Activated T-cell treated with anti-CD3 and anti-CD28 coated beads, Interleukin-2, amount 50 U/mL, for 48 hours (primary cell): ENCODE measurements around the gene LIMS2.
A peak's percentile ranks its signal among the peaks of the same experiment; 100 is the strongest.

Experiments
- DNase-seq, 2 experiments: peaks; one replicate each; pipeline ENCODE4 v3.0.0-alpha.2; 2020

The LIMS2 gene

DNA sequence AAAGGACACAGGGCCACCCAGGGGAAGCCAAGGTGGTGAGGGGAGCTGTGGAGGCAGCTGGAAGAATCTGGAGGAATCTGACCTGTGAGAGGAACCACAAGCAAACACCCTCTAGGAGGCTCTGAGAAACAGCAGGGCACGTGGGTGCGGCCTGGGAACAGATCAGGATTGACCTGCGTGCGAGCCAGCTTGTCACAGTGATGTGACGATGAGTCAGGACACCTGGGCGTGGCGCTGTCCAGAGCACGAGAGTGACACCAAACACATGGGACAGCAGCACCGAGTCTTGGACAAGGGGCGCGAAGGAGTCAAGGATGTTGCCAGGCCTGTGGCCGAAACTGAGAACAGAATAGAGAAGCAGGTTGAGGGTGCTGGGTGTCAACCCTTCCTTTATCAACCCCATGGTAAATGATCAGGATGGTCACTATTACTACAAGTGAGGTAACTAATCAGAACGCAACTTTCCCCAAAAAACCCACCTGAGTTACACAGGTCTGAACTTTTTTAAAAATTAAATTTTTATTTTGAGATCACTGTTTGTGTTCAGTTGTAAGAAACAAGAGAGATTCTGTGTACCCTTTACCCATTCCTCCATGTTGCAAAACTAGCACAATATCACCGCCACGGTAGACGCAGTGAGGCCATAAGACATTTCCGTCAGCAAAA, 25.3 kb upstream of the LIMS2 start:
- peak; percentile 45 to 49 for DNase-seq

DNA sequence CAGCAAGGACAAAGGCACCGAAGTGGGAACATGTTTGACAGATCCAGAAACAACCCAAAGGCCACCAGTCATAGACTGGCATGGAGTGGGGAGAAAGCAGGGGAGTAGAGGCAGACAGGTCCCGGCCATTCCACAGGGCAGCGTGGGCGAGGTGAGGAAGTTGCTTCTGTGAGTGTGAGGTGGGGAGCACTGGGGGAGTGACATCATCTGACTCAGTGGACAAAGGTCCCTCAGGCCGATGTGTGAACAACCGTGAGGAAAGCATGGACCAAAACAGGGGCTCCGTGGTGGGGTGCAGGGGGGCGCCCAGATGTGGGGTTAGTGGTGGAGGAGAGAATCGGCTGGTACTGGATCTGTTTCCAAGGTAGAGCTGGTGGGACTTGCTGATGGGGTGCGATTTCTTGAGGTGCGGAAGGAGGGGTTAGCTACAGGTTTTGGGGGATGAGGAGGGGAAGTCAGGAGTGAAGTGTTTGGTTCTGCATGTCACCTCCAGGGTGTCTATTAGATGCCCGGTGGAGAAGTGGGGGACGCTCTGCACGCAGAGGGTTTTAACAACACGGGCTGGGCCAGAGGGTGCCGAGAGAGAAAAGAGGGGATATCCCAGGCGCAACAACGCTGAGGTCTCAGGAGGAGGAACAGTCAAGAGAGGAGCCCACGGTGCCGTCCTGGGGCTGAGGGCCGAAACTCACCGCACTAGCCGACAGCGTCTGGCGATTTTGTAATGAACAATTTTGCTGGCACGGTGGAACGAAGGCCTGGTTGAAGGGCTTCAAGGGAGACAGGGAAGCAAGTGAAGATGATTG, 23.4 kb upstream of the LIMS2 start:
- no peak for DNase-seq

DNA sequence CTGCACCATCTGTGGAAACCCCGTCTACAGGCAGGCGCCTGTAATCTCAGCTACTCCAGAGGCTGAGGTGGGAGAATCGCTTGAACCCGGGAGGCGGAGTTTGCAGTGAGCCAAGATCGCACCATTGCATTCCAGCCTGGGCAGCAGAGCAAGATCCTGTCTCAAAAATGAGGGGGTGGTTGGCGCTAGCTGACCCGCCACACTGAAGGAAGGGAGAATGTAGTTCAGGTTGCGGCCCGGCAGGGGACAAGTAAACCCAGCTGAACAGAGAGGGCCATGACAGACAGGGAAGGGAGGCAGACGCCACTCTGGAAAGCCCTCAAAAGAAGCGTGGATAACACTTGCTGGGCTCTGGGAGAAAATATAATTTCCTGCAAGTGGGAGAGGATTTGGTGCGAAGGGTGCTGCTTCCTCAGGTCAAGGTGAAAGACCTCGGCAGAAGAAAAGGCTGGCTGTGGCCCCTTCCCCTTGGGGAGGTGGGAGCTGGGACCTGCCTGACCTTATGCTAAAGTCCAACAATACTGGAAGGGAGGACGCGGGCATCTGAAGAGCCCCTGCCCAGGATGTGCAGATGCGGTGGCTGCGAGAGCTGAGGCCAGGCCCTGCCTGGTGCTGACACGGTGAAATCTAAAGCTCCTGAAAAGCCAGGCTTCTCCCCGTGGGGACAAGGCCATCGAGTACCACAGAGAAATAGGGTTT, 22.3 kb upstream of the LIMS2 start:
- no peak for DNase-seq

DNA sequence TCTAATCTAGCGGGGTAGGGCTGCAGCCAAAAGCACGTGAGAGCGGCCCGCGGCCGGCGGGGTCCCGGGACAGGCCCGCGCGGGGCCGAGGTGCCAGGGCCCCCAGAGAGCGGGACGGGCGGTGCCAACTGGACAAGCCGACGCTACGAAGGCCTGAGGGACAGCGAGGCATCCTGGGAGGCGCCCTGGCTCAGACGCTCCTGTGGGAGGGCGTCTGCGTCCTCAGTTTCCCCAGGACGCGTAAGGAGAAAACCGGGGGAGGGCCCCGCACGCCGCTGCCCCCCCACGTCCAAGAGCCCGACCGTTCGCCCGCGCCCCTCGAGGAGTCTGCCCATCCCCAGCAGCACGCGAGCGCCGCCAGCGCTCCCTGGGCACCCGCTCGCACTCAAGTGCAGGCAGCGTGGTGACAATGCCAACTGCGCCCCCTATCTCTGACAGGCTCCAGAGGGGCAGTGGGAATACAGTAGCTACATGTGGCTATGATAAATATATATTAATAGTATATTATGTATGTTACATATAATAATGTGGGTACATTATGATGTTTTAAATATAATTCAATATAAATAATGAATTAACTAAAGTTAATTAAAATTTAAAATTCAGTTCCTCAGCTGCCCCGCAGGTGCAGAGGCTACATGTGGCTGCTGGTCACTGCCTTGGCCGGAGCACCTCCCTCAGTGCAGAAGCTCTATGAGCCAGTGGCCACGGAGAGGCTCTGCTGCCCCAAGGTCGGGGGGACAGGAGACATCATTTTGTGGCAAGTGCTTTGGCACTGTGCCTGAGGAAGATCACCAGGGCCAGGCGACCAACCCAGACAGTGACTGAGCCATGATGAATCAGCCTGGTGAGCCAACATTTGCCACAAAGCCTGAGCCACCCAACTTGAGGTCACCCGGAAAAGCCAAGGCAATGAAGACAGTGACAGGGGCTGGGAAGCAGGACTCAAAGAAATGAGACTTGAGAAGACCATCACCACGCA, 20.5 kb upstream of the LIMS2 start:
- DNase-seq: peak in 1 of 2 experiments; percentile 32

DNA sequence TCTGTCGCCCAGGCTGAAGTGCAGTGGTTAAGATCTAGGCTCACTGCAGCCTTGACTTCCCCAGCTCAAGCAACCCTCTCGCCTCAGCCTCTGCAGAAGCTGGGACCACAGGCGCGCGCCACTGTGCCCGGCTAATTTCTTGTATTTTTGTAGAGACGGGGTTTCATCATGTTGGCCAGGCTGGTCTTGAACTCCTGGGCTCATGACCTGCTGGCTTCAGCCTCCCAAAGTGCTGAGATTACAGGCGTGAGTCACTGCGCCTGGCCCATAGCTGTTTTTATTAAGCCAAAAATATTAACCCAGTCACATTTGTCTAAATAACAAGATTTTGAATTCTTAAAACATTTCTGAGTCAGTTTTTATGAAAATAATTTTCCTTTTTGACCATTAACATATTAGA, 19.7 kb upstream of the LIMS2 start:
- no peak for DNase-seq

DNA sequence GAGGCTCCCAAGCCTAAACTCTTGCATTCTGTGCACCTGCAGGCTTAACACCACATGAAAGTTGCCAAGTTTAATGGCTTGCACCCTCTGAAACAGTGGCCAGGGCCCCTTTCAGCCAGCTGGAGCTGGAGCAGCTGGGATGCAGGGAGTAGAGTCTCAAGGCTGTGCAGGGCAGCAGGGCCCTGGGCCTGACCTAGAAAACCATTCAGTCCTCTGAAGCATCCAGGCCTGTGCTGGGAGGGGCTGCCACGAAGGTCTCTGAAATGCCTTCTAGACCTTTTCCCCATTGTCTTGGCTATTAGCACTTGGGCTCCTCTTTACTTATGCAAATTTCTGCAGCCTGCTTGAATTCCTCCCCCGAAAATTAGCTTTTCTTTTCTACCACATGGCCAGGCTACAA, 15.4 kb upstream of the LIMS2 start:
- no peak for DNase-seq

DNA sequence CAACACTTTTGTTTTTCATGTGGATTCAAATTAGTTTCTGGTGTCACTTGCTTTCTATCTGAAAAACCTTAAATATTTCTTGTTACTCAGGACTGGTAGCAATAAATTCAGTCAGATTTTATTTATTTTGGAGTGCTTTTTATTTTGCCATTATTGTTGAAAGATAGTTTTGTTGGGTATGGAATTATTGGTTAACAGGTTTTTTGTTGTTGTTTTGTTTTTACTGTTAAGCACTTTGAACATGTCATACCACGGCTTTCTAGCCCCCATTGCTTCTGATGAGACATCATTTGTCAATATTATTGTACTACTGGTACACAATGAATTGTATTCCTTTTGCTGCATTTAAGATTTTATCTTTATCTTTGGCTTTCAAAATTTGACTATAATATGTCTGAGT, 13.1 kb upstream of the LIMS2 start:
- no peak for DNase-seq

DNA sequence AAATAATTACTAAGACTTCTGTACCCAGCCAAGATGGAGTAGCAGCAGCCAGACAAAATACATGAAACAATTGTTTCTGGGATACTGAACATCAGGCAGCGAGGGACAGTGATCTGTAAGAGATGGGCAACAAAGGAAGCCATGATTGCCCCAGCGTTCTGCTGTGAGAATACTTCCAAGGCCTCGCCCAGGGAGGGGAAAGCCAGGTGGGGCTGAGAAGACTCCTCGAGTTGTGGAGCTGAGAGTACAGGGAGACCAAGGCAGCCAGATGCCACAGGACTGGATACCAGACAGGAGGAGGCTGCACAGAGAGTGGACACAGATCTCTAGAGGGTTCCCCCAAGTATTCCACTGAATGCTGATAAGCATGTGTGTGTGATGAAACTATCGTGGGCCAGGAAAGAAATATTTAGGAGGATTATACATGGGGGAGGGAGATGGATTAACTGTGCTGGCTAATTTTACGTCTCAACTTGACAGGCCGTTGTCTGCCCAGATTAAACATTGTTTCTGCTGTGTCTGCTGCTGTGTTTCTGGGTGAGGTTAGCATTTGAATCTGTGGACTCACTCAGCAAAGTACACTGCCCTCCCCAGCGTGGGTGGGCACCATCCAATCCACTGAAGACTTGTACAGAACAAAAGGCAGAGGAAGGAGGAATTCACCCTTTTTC, 10.2 kb upstream of the LIMS2 start:
- no peak for DNase-seq

DNA sequence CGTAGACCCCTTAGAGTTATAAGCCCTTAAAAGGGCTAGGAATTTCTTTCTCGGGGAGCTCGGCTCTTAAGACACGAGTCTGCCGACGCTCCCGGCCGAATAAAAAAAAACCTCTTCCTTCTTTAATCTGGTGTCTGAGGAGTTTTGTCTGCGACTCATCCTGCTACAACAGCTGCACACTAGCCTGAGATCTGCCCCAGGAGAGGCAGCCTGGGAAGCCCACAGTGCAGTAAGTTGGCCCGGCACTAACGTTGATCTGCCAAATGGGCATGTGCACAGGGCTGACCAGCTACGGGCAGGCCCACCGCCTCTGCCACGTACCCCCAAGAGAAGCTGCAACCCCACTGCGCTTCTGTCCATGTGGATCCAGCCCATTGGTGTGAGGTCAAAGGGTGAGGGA, 8.4 kb upstream of the LIMS2 start:
- no peak for DNase-seq

DNA sequence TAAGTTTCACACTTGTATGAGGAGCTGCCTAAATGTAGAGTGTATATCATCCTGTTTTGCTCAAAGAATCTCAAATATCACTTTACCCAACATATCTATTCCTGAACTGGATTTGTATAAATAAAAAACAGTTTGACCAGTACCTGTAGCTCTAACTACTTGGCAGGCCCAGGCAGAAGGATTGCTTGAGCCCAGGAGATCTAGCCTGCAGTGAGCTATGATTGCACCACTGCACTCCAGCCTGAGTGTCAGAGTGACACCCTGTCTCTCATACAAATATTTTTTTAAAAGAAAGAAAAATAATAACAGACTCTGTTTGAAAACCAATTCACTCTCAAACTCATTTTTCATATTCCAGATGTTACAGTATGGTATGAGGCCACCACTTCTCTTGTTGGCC, 7.7 kb upstream of the LIMS2 start:
- no peak for DNase-seq

DNA sequence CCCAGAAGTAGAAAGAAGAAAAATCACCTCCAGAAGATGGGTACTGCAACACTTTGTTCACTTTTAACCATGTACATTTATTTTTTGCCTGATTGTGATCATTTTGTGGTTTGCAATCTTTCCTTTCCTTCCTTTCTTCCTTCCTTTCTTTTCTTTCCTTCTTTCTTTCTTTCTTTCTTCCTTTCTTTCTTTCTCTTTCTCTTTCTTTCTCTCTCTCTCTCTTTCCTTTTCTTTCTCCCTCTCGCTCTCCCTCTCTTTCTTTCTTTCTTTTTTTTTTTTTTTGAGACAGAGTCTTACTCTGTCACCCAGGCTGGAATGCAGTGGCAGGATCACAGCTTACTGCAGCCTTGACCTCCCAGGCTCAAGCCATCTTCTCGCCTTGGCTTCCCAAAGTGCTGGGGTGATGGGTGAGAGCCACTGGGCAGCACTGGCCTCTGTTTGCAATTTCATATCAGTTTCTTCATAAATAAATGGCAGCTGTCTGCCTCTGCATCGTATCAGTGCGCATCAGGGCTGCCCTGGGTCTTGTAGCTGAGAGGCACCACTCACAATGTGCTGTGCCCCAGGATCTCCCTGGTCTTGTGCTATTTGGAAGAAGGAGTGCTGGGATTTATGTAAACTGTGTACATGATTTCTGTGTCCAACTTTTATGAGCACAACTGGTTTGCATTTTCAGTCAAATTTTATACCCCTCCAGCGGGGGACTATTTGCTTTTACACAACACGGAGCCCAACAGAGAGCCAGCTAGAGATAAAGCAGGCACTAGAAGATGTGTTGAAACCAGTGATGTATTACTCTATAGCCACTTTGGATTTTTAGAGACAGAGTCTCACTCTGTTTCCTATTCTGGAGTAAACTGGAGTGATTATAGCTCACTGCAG, 6.9 kb upstream of the LIMS2 start:
- no peak for DNase-seq

DNA sequence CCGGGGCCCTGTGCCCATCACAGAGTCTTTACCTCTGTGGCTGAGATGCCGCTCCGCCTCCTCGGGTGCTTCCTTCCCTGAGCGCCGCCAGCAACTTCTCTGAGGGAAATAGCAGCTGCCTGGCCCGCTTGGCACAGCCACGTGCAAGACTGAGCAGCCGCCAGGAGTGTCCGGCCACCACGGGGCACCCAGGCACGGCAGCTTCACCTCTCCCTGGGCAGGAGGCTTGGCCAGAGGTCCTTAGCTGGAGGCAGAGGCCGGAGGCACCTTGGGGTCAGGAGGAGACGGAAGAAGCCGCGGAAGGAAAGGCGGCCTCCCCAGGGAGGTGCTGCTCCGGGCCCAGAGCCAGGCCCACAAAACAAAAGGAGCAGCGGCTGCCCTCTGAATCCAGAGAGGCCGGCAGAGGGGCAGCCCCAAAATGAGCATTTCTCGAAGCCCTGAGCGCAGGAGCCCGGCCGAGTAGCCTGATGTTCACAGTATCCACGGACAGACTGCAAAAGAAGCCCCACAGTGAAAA, 6.0 kb upstream of the LIMS2 start:
- peak in 1 of 2 experiments; percentile 16 for DNase-seq

DNA sequence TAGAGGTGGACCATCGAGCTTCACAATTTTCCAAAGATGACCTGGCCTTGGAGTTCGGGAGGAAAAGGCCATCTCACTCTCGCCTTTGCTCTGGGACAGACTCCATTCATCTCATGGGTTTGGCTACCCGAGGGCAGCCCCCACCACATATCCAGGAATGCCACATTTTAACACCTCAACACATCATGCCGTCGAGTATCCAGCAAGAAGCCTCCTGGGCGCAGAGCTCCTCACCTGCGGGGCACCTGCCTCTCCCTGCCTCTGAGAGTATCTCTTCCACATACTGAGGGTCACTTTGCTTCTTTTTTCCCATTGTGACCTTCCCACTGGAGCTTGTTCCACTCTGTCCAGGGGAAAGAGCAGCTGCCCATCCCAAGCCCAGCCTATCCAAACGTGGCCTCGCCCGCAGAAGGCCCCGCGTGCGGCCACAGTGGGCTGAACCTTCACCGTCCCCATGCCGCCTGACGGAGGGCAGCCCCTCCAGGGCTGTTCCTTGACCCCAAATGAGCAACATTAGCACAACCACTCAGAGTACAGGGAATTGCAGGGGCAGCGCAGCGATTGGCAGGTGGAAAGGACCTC, 5.5 kb upstream of the LIMS2 start:
- DNase-seq: no peak

DNA sequence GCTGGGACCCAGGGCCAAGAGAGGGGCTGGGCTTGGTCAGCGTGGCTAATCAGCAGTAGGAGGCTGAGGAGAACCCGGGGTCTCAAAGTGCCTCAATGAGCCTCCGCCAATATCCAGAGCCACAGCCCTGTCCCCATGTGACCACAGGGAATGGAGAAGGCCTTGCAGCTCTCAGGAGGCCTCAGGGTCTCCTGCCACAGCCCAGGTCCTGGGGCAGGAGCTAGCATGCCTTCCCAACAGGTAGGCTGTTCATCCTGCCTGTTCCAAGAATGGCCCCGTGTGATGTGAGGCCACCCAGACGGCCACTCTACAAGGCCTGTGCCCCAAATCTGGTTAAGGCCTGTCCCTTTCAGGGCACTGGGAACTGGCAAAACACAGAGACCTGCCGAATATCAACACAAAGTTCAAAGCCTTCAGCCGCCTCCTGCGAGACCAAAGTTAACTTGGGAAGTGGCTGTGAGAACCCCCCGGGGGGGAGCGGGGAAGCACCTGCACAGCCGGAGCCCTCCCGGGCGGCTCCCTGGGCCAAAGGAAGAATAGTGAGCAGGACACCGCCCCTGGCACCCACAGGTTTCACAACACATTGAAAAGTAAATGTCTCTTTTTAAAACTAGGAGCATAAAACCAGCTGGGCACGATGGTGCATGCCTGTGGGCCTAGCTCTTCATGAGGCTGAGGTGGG, 4.5 kb upstream of the LIMS2 start:
- no peak for DNase-seq

DNA sequence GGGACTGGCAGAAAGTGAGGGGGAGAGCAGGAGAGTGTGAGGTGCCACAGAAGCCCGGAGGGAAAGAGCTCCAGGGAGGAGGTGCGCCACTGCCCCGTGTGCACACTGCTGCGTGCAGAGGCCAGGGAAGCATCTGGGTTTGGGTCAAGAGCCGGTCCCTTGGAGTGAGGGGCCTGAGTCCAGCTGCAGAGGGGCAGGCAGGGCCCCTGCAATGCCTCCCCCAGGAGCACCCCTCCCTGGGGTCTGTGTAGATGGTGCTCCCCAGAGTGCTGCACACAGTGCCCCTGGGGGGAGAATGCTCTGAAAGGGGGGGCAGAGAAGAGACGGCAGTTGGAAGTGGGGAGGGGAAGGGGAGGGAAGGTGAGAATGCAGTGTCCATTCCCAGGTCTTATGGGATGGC, 3.7 kb upstream of the LIMS2 start:
- no peak for DNase-seq

DNA sequence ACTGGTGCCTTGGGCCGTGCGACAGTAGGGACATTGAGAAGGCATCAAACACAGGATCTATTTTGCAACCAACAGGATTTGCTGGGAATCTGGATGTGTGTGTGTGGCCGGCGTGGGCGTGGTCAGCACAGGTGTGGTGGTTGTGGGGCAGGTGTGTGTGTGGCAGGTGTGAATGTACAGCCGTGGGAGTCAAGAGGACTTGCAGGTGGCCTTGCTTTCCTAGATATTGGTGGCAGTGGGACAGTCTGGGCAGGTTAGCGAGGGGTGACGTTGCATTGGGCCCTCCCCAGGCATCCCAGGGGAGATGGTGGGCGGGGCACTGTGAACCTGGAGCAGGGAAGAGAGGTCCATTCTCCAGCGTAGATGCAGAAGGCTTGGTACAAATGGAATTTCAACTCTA, 3.2 kb upstream of the LIMS2 start:
- no peak for DNase-seq

DNA sequence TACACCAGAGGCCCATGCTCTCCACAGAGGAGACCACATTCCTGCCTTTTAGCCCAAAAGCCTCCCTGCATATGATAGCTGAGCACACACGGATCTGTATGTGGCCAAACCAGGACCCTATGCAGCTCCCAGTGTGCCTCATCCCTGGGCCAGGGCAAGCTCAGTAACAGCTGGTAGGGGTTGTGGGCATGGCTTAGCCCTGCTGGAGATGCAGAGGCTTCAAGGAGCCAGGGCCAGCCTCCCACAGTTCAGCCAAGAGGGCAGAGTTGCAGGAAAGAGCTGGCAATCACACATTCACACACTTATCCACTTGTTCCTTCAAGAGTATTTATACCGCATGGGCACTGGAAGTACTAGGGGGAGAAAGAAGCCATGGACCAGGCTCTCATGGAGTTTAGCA, 1.6 kb upstream of the LIMS2 start:
- DNase-seq: no peak

DNA sequence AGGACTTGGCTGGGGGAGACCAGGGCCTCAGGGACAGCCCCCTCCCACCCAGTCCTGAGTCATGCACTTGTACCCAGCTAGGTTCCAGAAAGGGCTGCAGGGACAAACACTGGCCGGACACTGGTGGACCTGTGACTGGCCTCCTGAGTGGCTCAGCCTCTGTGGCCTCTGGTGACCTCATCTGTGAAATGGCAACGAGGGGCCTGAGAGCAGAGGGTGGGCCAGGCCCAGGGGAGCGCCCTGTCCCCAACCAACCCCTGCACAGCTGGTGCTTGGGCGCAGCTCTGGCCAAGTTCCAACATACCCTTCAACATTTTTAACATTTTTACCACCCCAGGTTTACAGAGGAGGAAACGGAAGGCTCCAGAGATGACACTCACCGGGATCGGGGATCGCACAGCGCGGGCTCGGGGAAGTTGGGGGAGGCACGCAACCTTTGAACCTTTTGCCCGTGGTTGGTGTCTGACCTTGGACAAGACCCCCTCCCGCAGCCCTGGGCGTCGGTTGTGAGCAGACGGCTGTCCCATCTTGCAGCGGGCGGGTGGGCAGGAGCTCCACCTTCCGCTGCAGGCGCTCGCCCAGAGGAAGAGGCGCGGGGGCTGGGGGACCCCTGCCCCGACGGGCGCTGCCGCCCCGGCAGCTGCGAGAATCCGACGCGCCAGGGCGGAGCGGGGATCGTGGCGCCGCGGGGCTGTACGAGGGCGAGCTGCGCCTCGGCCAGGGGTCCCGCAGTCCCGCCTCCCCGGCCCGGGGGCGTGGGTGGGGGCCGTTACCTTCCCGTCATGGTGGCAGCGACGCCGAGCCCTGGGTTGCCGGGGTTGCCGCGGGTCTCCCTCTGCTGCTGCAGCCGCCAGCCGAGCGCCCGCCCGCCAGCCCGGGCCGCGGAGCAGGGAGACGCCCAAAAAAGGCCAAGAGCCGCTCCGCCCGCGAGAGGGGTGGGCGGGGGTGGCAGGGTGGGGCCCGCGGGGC, 805 bp downstream of the LIMS2 start:
- peak in 1 of 2 experiments; percentile 42 for DNase-seq
